Measurements from ENCODE around the gene CEP192.

CEP192 gene

DNA sequence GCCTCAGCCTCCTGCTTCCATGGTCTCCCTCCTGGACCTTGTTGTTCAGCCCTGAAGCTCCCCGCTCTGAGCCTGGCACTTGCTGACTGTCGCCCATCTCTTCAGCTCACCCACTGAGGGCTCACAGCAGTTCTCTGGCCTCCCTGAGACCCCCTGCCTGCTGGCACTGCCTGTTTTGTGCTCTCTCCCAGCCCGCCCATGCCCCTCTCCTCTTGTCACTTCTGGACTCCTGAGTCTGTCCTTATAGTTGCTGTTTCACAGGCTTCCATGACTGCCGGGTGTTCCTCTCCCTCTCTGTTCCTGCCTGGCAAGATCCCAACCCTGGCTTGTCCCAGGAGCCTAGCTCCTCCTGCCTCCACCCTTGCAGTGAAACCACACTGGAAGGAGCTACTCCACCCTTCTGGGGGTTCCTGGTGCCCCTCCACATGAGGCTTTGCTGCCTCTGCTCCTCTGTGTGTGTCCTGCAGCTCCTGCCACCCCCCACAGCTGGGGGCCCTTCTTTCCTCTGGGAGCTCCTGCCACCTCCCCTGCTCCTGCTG lies 110.6 kb downstream of the CEP192 start:
- no peak for DNase-seq (ENCODE audit: low read depth in 2 of 2)

DNA sequence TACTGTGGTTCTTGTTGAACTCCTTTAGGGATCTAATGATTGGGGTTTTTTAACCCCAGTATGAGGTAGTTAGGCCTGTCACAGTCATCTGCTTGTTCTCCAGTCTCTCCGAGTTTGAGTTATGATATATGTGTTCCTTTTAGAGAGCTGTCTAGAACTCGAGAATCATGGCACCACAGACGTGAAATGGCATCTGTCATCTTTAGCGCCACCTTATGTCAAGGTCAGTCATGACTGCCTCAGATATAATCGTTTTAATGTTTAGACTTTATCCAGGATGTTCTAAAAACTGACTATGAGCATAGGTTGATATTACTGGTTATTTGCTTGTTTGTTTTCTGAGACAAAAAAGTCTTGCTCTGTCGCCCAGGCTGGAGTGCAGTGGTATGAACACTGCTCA lies 112.2 kb downstream of the CEP192 start:
- no peak for DNase-seq (ENCODE audit: low read depth in 2 of 2)

DNA sequence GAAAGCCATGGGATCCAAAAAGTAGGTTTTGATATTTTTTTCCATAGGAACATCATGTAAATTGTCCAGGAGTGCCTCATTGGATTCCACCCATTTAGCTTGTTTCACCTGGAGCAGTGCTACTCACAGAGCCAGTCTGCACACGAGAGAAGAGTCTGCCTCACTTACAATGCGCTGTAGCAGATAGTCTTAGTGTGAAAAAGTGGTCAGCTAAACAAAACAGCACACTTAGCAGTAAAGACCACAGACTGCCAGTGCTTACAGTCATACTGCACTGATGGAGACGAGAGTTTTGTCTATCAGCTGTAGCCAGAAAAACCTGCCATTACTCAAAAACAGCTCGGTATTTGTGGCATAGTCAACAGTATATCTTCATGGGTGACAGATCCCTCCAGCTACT lies 113.9 kb downstream of the CEP192 start:
- no peak for DNase-seq (ENCODE audit: low read depth in 2 of 2)

DNA sequence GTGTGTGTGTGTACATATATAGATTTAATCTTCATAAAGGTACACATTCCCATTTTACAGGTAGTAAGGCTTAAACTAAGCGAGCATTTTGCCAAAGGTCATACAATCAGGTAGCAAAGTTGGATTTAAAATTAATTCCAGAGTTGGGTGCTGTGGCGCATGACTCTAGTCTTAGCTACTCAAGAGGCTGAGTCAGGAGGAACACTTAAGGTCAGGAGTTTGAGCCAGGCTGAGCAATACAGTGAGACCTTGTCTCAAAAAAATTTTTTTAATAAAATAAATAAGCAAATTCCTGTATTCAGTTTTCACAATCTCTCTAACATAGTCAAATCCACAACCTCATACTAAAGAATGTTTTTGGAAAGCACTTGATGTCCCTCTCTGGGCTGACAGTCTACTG lies 115.9 kb downstream of the CEP192 start:
- no peak for DNase-seq (ENCODE audit: low read depth in 2 of 2)

DNA sequence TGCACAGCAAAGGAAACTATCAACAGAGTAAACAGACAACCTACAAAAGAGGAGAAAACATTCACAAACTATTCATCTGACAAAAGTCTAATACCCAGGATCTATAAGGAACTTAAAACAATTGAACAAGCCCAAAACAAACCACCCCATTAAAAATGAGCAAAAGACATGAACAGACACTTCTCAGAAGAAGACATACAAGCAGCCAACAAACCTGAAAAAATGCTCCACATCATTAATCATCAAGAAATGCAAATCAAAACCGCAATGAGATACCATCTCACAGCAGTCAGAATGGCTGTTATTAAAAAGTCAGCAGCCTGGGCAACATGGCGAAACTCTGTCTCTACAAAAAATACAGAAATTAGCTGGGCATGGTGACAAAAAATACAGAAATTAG lies 117.2 kb downstream of the CEP192 start:
- DNase-seq (ENCODE audit: low read depth in 2 of 2): no peak

DNA sequence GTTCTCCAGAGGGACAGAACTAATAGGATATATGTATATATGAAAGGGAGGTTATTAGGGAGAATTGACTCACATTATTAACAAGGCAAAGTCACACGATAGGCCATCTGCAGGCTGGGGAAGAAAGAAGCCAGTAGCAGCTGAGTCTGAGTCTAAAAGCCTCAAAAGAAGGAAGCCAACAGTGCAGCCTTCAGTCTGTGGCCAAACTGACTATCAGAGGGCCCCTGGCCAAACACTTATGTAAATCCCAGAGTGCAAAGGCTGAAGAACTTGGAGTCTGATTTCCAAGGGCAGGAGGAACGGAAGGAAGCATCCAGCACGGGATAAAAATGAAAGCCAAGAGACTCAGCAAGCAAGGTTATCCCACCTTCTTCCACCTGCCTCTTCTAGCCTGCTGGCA lies 119.4 kb downstream of the CEP192 start:
- no peak for DNase-seq (ENCODE audit: low read depth in 2 of 2)

DNA sequence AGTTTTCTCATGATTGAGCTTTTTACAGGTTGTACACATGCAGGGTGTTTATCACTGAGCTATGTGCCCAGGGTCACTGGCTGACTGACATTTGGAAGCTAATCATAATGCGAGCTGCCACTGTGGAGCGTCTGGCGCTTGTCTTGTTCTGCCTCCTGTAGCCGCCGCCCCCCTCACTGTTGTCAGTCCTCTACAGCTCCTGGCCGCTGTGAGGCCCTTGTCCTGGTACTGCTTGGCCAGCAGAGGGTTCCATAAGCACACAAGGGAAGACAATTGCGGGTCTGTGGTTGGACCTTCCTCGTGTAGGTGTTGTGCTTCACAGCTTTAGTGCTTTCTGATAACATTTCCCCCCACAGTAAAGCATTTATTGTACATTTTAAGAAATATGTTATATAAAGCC lies 121.8 kb downstream of the CEP192 start:
- DNase-seq (ENCODE audit: low read depth in 2 of 2): no peak

DNA sequence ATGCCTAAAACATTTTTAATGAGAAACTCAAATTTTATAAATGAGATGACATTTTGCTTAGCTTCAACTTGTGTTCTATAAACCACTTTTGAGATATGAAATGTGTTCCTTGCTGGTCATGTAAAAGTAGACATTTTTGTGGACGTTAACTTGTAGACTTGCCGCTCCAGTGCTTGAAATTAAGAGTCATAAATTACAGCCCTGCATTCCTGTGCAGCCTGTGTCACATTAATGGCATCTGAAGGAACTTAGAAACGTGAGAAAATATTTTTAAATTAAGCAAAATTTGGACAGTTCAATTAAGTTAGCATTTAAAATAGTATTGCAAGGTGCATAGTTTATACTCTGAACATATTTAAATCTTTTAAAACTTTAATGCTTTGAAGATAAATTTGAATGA lies 129.1 kb downstream of the CEP192 start:
- DNase-seq (ENCODE audit: low read depth in 2 of 2): no peak

DNA sequence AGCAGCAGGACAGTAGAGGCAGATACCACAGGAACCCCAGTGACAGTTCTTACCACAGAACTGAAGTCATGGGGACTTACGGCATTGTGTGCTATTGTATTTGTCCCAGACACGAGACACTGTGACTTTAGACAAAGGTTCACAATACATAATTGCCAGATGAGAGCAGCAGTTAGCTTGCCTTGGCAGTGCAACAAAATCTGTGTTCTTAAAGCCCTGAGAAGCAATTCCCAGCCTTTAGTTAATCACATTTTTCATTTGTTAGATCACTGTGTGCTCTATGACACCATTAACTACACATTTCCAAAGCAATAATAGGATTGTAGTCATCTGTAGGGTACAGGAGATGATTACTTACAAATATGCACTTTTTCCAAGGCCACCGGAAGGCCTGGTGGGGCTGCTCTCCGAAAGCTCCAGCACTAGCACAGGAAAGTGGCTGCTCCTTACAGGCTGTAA lies 129.8 kb downstream of the CEP192 start:
- no peak for DNase-seq (ENCODE audit: low read depth in 2 of 2)

DNA sequence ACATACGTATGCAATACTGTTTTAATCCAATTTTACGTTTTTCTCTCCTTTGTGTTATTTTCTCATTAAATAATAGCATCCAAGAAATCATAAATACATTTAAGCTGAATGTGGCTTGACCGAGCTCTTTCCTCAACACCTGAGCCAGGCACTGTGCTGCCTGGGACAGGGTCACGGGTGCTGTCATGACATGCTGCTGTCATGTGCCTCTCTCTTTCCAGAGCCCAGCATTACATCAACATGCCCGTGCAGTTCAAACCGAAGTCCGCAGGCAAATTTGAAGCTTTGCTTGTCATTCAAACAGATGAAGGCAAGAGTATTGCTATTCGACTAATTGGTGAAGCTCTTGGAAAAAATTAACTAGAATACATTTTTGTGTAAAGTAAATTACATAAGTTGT lies 133.2 kb downstream of the CEP192 start:
- DNase-seq (ENCODE audit: low read depth in 2 of 2): no peak

DNA sequence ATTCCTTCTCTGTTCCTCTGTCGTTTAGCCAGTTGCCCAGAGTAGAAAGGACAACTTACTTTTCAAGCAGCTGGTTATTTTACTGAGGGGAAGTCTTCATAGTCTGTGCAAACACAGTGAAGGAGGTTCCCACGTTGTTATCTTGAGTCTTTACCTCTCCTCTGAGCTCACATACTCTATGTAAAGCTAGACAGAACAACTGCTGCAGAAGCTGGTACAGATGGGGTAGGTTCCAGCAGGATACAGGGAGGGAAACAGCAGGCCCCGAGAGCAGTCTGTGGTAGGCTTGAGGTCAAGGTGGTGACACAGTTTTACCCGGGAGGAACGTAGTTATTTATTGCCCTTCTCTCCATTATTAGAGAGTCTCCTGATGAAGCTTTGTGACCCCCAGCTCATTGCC lies 134.0 kb downstream of the CEP192 start:
- DNase-seq (ENCODE audit: low read depth in 2 of 2): no peak

DNA sequence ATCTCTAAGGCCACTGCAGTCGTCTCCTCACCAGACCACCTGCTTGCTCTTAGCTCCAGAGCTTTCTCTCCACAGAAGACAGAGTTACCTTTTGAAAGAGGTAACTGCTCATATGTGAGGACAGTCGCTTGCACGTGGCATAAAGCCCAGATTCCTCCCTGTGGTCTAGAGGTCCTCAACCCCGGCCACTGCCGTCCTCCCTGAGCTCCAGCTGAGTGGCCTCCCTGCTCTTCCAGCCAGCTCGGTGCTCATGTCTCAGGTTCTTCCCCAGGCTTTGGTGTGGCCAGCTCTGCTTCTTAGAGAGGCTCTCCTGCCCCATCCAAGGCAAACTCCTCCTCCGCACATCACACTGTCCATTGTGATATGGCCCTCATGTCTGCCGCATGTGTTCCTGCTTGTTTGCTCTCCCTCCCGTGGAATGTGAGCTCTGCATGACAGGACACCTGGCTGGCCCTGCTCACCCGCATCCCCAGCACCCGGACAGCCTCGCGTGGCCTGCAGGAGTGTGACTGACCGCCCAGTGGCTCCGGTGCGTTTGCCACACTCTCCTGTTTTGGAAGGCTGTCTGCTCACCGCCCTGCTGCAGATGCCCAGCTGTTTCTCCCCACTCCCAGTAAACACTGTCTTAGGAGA lies 135.9 kb downstream of the CEP192 start:
- no peak for DNase-seq (ENCODE audit: low read depth in 2 of 2)

DNA sequence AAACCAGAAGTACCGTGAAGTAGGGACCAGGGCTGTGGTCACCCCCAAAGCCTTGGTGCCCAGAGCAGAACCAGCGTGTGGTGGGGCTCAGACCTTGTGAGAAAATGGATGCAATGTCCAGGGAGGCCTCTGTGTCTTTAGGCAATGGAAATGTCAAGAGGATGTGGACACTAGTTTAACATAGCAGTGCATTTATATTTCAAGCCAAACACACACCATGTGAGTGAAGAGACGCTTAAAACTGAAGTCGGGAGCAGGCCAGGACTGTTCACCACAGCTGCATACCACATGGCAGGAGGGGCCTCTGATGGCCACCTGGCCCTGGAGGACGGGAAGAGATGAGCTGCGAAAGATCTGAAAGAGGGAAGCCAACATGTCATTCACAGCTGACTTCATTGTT lies 140.1 kb downstream of the CEP192 start:
- no peak for DNase-seq (ENCODE audit: low read depth in 2 of 2)

DNA sequence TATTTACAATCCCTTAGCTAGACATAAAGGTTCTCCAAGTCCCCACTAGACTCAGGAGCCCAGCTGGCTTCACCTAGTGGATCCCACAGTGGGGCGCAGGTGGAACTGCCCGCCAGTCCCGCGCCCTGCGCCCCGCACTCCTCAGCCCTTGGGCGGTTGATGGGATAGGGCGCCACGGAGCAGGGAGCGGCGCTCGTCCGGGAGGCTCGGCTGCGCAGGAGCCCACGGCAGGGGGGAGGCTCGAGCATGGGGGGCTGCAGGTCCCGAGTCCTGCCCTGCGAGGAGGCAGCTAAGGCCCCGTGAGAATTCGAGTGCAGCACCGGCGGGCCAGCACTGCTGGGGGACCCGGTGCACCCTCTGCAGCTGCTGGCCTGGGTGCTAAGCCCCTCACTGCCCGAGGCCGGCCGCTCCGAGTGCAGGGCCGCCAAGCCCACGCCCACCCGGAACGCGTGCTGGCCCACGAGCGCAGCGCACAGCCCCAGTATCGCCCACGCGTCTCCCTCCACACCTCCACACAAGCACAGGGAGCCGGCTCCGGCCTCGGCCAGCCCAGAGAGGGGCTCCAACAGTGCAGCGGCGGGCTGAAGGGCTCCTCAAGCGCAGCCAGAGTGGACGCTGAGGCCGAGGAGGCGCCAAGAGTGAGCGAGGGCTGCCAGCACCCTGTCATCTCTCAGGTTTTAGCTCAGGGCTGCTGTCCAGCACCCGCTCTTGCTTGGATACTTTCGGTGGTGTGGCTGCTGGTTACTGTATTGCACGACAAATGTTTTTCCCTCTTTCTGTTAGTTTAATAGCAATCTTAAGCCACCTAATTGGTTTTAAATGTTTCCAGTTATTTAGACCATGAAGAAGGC lies 143.6 kb downstream of the CEP192 start:
- no peak for DNase-seq (ENCODE audit: low read depth in 2 of 2)

DNA sequence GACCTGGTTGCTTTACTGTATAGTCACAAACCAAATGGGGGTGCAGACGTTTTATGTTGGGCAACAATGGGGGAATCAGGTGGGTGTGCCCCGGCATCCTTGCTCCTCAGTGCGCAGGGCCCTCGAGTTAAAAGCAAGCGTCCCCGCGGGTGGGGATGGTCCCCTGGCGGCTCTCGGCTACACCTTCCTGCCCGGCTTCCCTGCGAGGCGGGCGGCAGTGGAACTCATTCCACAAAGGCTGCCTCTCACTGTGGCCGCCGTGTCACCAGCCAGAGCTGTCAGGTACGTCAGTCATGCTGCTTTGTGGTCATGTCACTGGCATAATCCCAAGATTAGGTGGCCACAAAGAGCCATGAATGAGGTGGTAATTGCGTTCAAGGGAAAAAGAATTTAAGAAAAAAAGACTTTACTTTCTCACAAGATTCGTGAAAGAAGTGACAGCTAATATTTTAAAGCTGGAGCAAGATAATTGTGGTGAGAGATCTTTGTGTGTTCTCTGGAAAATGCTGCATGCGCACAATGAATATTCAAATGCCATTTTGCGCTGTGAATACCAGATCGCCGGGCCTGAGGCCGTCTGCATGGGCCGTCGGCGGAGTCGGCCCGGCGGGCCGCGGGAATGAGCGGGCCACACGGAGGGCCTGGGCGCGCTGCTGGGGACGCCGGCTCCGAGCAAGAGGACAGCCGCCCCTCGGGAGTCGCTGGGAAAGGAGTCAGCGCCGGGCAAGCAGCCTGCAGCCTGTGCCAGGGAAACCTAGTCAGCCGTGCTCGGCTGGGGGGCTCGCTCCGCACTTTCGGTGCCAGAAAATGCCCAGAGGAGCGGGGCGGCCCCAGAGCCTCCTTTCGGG lies 145.1 kb downstream of the CEP192 start:
- peak in 1 of 2 experiments; percentile 26 for DNase-seq (ENCODE audit: low read depth in 2 of 2)

DNA sequence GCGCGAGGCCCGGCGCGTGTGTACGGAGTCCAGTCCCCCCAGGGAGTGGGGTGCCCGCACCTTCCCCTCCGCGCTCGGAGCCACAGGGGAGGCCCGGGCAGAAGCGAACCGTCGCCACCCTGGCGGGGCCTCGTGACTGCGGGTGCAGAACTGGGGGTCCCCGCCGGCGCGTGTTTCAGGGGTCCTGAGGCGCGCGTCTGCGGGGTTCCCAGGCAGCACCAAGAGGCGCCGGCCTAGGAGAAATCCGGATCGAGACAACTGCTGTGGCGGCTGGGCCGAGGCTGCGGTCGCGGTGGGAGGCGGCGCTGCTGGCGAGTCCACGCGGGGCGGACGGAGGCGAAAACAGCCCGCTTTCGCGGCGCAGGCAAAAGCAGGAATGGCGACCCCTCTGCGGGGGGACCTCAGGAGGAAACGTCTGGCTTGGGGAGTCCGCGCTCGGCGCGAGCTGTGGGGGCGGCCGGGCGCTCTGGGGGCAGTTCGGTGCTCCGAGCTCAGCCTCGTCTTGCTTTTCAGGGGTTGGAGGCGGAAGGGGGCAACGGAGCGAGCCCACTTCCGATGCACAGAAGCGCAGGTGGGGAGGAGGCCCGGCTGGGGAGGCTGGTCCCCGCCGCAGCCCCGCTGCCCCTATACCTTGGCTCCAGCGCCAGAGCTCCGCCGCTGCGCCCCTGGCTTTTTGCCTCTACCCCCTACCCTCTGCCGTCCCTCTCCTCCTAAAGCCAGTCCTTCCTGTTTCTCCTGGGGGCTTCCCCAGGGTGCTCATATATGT lies 145.9 kb downstream of the CEP192 start:
- no peak for DNase-seq (ENCODE audit: low read depth in 2 of 2)

DNA sequence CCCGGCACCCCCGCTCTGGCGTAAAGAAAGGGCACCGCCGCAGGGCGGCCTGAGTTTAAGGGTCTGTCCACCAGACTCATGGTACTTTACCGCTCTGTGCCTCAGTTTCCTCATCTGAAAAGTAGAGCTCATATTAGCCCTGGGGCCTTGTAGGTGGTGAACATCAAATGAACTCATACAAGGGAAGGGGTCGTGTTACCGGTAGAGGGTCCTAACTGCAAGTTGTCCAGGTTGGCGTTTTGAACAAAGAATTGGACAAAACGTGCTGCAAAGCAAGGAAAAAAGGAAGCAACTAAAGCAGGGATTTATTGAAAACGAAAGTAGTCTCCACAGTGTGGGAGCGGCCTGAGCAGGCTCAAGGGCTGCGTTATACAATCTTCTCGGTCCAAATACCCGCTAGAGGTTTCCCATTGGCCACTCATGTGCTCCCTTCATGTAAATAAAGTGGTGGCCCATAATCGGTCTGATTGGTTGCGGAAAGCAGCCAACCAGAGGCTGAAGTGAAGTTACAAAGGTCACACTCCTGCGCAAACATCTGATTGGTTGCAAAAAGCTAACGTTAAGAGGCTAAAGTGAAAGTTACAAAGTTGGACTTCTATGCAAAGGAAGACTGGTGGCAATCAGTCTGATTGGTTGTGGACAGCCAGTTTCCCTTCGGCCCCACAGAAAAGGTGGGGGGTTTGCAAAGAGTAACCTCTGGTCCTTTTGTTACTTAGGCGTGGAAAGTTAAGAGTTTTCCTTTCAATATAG lies 146.7 kb downstream of the CEP192 start:
- DNase-seq (ENCODE audit: low read depth in 2 of 2): no peak

DNA sequence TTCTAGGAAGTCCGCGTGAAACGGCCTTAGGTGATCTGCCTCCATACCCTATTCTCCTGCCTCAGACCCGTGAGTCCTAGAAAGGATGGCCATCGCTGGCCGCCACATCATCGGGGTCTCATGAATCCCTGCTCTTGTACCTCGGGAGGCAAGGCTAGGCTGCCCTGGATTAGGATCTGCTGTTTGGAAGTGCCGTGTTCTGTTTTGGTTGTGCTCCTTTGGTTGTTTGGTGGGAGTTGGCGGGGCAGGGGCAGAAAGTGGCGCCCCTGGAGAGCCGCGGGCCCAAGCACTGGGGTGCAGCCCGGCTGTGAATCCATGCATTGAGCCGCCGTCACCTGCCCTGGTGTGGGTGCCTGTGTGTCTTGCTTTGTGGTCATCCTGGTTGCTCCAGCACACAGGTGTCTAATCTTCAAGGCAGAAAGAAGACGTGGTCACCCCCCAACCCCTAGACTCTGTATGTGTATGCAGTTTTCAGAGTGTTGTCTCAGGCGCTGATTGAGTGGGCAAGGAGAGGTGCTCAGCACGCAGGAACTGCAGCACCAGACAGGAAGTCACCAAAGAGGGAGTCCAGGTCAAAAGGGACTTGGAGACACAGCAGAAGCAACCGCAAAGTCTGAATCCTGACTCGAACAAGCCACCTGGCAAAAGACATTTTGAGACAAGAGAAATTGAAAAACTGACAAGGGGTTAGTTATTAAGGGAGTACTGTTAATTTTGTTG lies 147.4 kb downstream of the CEP192 start:
- DNase-seq (ENCODE audit: low read depth in 2 of 2): no peak

DNA sequence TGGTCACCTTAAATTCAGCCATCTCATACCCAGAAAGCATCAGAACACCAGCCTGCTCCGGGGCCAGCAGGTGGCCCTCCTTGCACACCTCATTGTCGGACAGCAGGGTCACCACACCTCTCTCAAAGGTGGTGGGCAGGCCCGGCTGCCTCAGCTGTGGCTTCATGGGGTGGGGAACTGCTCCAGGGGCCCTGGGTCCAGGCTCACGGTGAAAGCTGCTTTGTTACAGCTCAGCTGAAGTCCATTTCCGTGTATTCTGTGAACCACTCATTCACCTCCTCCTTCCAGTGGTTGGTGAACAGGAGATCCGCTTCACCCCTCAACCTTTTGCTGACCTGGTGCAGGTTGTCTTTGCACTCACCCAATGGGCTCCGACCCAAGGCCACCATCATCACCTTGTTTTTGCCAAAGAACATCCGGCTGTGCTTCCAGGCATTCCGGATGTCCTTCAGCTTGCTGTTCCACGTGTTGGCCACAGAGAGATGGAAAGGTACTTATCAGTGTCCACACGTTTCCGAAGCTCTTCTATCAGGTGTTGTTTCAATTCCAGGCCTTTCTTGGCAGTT lies 148.8 kb downstream of the CEP192 start:
- no peak for DNase-seq (ENCODE audit: low read depth in 2 of 2)

DNA sequence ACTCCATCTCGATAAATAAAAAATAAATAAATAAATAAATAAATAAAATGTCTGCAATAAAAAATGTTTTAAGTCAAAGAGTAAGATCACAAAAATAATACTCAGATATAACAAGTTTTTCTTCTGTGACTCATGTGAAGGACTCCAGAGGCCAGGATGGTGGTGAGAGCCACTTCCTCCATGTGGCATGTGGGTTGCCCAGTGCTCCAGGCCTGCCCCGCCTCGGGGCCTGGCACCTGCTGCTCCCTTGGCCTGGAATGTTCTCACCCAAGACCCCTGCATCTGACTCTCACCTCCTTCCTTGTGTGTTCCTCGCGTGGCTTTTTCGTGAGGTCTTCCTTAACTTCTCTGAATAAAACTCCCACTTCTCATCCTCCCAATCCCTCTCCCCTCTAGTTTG lies 150.0 kb downstream of the CEP192 start:
- DNase-seq (ENCODE audit: low read depth in 2 of 2): no peak

Measured in stimulated activated CD4-positive, alpha-beta T cell treated with anti-CD3 and anti-CD28 coated beads, Interleukin-12 subunit alpha, Interleukin-12 subunit beta, amount 100 ng/mL, for 24 hours (primary cell).